GM18508 (cell line): Measurements from ENCODE around the gene LMAN1.

ENCODE experiments used
- ATAC-seq: cut with Tn5 transposase; IDR thresholded peaks from one replicate; pipeline ENCODE4 v1.9.1; 2021; ENCODE audit warnings: moderate number of reproducible peaks; ENCODE audit not compliant: insufficient read depth, unreplicated experiment

The LMAN1 gene

DNA sequence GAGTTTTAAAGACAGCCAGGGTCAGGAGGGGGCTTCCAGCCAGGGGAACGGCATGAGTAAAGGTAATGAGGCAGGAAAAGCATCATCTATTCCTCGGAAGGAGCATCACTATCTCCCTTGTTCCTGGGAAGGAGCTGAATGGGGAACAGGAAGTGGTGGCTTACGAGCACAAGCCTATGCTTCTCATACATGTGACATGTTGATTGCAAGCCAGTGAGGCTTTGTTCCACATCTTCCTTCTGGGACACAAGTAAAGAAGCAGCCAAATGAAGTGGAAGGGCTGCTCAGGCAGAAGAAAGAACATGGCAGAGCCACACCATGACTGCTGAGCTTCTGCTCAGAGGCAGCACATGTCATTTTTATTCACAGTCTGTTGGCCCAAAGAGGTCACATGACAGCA lies 15.1 kb upstream of the LMAN1 start:
- no peak for ATAC-seq

DNA sequence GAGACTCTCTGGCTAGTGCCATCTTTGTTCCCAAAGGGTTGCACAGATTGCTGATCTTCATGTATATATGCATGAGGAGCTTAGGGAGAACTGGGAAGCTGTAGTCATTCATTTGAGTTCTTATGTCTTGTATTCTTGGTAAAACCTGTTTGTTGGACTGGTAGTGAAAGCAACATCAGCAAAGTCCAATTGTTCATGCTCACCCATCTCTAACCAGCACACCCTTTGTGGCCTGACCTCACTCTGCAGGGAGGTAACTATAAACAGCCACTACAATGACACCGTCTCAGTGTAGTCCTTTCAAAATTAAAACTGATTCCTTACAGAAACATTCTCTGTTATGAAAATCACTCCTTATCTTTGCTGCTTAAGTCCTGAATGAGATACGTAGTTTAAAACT lies 13.9 kb upstream of the LMAN1 start:
- no peak for ATAC-seq

DNA sequence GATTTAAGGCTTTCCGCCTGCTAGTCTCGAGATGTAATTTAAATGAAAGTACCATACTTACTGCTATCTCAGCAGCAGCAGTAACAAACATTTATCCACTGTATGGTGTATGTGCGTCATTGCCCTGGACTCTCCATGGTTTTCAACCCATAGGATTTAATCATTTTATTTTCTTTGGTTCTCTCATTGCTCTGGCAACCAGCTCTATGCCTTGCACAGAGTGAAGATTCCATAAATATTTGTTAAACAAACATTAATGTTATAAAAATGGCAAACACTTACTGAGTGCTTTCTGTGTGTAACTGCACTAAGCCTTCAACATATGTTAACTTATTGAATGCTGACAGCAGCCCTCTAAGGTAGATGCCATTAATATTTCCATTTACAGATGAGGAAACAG lies 1.3 kb upstream of the LMAN1 start:
- no peak for ATAC-seq

DNA sequence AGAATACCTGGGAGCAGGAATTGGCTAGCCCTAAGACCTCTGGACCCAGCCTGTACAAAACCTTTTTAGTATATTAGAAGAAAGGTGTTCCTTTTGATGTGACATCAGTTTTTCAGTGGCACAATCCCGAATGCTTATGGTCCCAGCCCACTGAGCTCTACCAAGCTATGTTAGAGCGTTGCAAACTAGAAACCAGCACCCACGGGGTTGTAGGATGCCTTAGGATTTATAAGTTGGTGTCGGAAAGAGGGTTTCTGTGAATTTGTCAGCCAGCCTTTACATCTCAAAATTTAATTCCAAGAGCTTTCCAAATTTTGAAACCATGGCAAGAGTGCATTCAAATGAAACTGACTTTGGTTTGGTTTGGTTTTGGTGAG lies 499 bp upstream of the LMAN1 start:
- ATAC-seq, result peak; percentile 14

DNA sequence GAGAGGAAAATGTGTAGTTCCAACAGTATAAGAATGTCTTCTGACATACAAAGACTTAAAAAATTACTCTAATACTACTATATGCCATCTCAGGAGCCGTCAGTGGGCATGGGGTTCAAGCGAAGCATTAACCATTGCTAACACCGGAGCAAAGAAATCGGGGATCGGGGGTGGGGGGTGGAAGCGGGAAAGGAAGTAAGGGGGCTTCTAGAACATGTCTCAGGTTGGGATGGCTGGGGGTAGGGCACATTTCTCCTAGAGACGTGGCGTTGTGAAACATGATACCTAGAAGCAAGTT lies 702 bp downstream of the LMAN1 start:
- no peak for ATAC-seq

DNA sequence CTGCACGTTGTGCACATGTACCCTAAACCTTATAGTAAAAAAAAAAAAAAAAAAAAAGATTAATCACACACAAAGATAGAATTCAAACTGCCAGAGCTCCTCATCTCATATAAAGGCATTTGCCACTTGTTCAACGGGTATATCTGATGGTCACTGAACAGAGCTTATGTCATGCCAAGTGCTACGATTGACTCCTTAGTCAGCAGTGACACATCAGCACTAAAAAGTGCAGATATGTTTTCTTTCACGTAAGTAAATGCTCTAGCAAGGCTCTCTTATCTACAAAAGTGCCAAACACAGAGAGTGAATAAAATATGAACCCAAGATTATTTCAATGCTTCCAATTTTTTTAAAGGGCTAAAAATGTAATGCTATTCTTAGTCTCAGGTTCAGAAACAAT lies 1.1 kb downstream of the LMAN1 start:
- ATAC-seq, result no peak

- ATAC-seq, result no peak
These were observed 4.3 kb downstream of the LMAN1 start for GRCh38 chr18:59354731-59355130.

DNA sequence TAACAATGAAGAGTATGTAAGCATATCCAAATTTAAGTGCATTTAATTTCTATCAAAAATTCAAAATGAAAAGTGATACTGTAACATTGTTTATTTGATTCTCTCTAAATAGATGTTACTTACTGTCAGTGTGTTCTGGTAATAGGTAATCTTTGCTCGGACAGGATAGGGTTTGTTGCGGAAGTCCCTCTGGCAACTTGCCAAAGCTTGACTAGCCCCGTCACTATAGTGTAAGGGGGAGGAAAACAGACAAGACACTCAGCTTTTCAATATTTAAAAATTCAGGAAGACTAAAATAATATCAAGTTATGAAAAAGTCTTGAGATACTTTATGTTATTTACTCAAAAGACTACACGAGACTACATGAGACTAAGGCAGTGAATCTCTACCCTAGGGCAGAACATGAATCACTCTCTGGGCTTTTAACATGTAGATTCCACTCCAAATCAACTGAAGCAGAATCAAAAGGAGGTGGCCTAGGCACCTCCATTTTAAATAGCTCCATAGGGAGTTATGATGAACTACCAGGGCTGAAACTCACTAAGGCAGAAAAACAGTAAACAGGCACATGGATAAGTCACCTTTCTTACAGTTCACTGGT lies 5.9 kb downstream of the LMAN1 start:
- ATAC-seq, result no peak

DNA sequence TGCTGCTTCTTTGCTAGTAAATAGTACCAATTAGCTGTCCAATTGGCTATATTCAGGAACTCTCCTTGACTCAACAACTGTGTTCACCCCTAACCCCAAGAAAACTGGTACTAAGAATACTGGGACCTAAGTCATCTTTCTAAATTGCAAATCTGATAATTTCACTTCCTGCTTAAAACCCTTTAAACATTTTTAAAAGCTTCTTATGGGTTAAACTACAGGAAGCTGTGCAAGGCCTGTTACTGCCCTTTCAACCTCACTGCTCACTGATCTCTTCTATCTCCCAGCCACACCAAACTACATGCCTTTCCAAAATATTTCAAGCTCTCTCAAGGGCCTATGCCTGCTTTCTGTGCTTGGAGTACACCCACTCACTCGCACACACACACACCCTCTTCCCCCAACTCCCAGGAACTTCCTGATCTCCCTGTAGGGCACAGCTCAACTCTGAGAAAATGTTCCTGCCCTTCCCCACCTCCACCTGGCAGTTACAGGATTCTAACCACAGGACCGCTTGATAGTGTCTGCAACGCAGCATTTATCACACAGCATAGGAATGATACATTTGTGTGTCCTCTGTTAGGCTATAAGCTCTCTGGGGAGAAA lies 6.7 kb downstream of the LMAN1 start:
- ATAC-seq, result no peak

DNA sequence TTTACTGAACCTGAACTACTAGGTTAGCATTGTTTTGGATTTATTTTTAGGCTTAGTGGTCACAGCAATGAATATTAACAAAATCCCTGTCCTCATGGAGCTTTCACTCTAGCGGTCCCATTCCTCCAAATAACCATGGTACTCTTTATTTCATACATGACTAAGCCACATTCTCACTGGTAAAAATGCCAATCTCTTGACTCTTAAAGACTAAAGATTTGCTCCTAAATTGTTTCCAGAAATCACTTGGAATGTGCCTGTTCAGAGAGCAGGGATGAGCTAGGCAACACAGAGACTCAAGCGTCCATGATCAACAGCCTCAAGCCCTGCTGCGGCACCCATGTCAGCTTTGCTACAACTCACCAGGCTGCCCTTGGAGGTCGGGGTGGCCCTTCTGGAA lies 13.5 kb downstream of the LMAN1 start:
- ATAC-seq, result no peak

DNA sequence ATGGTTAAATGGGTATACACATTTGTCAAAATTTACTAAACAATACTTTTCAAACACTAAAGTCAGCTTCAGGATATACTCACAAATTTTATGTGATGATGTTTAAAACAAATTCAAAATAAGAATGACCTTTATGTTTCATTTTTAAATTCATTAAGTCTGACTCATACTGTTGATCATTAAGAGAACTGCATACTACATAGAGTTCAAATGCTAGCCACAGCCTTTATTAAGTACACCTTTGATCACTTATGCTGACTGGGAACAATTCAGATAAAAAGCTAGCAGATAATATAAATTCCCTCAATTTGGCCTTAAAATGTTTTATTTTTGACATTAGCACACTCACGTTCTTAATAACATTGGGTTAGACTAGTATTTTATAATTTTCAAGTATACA lies 14.1 kb downstream of the LMAN1 start:
- no peak for ATAC-seq

DNA sequence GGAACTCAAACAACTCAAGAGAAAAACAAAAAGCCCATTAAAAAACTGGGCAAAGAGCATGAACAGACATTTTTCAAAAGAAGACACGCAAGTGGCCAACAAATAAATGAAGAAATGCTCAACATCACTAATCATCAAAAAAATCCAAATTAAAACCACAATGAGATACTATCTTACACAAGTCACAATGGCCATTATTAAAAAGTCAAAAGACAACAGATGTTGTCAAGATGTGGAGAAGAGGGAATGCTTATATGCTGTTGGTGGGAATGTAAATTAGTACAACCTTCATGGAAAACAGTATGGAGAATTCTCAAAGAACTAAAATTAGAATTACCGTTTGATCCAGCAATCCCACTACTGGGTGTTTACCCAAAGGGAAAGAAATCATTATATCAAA lies 15.1 kb downstream of the LMAN1 start:
- ATAC-seq, result no peak

DNA sequence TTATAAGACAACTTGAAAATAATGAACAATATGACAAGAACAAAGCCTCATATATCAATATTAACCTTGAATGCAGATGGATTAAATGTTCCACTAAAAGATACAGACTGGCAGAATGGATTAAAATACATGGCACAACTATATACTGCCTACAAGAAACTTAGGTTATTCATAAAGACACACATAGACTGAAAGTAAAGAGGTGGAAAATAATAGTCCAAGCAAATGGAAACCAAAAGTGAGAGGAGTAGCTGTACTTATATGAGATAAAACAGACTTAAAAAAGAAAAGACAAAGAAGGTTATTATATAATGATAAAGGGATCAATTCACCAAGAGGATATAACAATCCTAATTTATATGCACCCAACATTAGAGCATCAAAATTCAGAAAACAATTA lies 18.2 kb downstream of the LMAN1 start:
- no peak for ATAC-seq

DNA sequence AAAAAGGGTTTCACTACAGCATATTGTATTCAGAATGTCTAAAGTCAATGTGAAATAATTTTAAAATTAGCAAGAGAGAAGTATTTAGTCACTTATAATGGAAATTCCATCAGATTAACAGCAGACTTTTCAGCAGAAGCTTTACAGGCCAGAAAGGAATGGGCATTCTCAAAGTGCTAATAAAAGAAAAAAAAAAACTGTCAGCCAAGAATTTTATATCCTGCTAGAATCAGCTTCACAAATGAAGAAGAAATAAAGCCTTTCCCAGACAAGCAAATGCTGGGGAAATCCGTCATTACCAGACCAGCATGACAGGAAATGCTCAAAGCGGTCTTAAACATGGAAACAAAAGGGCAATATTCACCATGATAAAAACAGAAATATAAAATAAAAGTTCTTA lies 18.8 kb downstream of the LMAN1 start:
- no peak for ATAC-seq

DNA sequence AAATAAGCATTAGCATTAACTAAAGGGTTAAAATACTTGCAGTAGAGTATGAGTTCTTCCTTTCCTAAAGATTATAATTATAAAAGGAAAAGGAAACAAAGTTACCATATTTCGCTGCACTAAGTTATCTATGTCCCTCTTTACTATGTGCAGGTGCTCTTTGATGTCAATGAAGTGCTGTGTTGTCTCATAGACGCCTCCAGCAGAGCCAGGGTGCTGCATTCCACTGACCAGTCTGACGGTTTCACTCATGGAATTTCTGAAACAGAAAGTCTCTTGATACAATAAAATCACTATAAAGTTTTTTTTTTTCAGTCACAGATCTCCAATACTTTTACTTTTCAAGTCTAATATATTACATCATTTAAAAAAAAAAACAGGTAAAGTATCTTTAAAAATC lies 26.1 kb downstream of the LMAN1 start:
- no peak for ATAC-seq

DNA sequence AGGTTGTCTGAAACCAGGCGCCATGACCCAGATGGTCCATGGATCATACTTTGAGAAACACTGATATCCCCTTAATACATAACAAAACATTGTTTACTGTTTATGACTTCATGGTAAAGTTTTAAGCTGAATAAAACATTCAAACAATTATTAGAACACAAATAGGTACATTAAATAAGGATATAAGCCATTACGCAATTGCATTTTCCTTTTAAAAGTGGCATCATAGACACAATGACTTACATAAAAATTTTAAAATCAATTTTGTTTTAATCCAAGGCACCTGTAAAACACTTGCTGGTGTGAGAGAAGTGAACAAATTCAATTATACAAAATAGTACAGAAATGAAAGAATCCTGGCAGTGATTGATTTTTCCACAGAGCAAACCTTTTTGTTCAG lies 30.4 kb downstream of the LMAN1 start:
- no peak for ATAC-seq

- ATAC-seq, result no peak
These were observed 33.1 kb downstream of the LMAN1 start for GRCh38 chr18:59325965-59326364.

GRCh38 chr18:59324623-59324971 lies 34.5 kb downstream of the LMAN1 start:
- ATAC-seq, result no peak

DNA sequence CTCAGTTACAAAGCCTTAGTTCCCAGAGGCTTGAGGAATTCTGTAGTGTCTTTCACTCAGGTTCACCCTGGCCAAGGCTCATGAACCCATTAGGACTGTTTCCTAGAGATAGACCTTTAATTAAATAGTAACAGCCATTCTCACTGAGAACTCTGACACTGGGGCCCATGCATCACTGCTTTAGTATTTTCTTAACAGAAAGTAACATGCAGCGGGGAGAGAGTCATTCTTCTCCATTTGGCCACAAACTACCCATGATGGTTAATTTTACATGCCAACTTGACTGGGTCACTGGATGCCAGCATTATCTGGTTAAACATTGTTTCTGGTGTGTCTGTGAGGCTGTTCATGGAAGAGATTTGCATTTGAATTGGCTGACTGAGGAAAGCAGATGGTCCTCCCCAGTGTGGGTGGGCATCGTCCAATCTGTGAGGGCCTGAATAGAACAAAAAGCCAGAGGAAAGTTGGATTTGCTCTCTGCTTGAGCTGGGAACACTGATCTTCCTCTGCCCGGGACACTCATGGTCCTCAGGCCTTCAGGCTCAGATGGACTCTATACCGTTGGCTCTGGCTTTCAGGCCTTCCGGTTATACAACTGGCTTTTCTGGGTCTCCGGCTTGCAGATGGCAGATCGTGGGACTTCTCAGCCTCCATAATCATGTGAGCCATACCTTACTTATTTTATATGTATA lies 35.0 kb downstream of the LMAN1 start:
- no peak for ATAC-seq

GRCh38 chr18:59318460-59319050 lies 40.5 kb downstream of the LMAN1 start, which contains the start of gene CPLX4:
TSS of gene CPLX4 (minus strand) at chr18:59318649. CDS start at chr18:59318462, 187 bp downstream.
- ATAC-seq, result no peak

DNA sequence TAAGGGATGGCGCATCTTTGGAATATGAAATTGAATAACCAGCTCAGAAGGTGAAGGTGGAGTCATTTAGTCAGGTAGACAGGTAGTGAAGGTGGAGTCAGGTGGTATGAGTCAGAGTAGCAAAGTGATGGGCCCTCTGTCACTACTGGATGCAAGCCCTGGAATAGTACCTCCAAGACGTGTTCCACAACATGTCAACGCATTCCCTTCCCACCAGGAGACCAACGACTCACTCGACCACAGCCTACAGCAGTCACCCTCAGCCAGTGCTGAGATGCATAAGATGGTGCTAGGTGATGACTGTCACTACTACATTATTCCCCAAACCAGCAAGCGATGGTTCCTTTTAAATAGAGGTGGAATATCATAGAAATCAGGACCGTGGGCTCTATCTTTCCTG lies 47.4 kb downstream of the LMAN1 start:
- no peak for ATAC-seq

DNA sequence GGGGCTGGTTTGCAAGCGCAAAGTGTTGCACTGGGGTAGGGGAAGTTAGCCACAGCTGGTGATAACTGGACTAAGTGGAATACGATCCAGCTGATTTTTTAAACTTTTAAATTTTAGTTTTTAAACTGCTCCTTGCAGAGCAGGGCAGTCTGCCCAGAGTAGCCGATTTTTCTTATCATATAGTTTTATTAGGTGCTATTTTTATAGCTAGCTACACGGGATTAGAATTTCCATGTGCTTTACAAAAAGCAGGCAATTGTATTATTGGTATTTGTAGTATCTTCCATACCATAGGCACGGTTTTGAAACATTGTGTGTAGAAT lies 50.2 kb downstream of the LMAN1 start:
- no peak for ATAC-seq
